Activated naive CD4-positive, alpha-beta T cell treated with anti-CD3 and anti-CD28 coated beads, Interleukin-2, amount 10 ng/mL, durations not matched to agents 7 days and 5 days (primary cell): ENCODE results near the gene HACL1.

Experiments used
- CTCF ChIA-PET: fragments of 350-600 bp; sonication (Branson Sonifier 250); formaldehyde crosslinking; loops from one replicate; lab custom pipeline; 2021; ENCODE audit warnings: antibody characterized with exemption; lab: Charles Lee
- DNase-seq: peaks from one replicate; pipeline ENCODE4 v3.0.0-alpha.2; 2020
- H3K27ac Mint-ChIP-seq: one replicate; pipeline ENCODE4 v1.8.0; 2021; ENCODE audit warnings: mild to moderate bottlenecking, moderate library complexity, mixed read lengths
- H3K27me3 Mint-ChIP-seq: one replicate; pipeline ENCODE4 v1.8.0; 2021; ENCODE audit warnings: mild to moderate bottlenecking, mixed read lengths
- H3K36me3 Mint-ChIP-seq: one replicate; pipeline ENCODE4 v1.8.0; 2021; ENCODE audit warnings: mixed read lengths
- H3K4me1 Mint-ChIP-seq: one replicate; pipeline ENCODE4 v1.8.0; 2021; ENCODE audit warnings: mixed read lengths
- H3K4me3 Mint-ChIP-seq: one replicate; pipeline ENCODE4 v1.8.0; 2021; ENCODE audit warnings: mild to moderate bottlenecking, moderate library complexity, mixed read lengths
- H3K9me3 Mint-ChIP-seq: one replicate; pipeline ENCODE4 v1.8.0; 2021; ENCODE audit warnings: mixed read lengths

Gene HACL1

DNA sequence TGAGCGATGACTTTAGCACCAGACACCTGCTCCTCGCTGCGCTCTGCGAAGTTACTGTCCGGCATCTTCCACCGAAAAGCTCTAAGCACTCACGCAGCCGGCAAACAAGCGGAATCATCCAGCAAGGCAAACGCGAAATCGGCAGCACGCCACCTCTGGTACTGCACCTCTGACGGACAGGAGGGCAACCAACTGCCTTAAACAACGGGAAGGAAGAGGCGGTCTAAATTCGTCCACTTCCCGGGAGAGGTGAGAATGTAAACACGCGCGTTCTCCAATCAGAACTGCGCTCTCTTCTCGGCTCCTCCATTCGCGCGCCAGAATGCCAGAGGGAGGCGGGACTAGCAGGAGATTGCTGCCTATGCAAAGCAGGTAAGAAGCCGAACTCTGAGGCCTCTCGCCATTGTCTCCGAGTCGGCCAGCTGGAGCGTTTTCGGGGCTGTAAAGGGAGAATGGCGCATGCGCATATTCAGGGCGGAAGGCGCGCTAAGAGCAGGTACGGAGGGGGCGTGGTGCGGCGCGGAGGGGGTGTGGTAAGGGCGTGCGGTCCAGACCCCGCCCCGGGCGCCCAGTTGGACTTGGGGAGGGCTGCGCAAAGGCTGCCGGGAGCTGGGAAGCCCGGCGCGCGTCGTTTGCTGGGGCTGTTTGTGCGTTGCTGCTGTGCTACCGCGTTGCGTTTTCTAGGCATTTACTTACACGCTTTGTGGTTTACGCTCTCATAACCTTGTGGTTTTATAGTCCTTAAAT lies at the start of gene HACL1, which contains the start of gene BTD:
Gene HACL1 (minus strand): TSS at position 171 of the 747 bp plus-strand sequence. CDS start 106 bp downstream, at position 65.
Gene BTD (plus strand): TSS at position 347 of the 747 bp plus-strand sequence. CDS start 33,695 bp downstream, outside the sequence.
- Mint-ChIP-seq H3K4me3 (peak within 1 kb of the TSS; percentile 99), H3K4me1 (peaks cover 33% of the 10 kb centered on the region), H3K27ac (peak within 1 kb of the TSS; percentile 98), H3K36me3 (peaks cover 42% of the 10 kb centered on the region), H3K9me3 (peaks cover 4% of the 10 kb centered on the region), H3K27me3 (no peaks in the 10 kb centered on the region)
- peak; percentile 98 for DNase-seq
- CTCF ChIA-PET: interaction anchor here (0.9 to 1.1 kb wide), 3 partner anchors 13 to 46 kb away, joined by 3 read pairs; no protein-coding TSS in a partner anchor

DNA sequence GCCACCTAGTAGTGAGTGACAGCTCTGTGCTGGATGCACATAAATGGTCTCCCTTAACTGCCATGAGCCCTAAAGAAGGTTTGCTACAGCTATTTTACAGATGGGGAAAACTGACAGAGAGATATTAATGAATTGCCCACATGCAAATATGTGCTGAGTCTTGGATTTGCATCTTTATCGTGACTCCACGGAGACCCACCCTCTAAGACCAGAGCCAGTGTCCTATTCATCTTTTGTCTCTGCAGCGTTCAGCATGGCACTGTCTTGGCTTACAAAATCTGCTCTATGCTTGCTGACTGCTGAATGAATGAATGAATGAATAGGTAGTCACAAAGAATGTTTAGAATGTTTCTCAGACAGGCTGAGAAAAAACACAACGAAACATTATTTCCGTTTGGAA lies 48.5 kb upstream of the HACL1 start:
- H3K4me1 Mint-ChIP-seq: peaks cover 47% of the 10 kb centered on the region
- DNase-seq: no peak
- CTCF ChIA-PET: no interaction called here

DNA sequence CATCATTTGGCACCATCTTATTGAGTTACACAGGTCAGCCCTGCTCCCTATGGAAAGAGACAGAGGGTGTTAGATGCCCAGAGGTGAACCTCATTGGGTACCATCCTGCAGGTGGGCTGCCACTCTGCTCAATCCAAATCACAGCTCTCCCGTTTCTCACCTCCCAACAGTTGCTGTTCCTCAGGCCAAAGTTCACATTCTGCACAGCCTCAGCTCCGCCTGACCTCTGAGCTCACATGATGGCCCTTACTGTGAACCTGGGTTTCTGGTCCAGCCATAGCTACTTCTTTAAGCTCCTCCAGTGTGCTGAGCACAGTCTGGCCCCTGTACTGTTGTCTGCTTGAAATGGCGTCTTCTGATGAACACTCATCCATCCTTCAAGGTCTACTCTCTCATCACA lies 48.0 kb upstream of the HACL1 start:
- CTCF ChIA-PET: interaction anchor here (1.4 kb wide), 1 partner anchor 163 kb away, joined by 4 read pairs; no protein-coding TSS in a partner anchor
- H3K4me3 Mint-ChIP-seq: no peak overlapping the region
- DNase-seq: no peak
- peaks cover 47% of the 10 kb centered on the region for H3K4me1 Mint-ChIP-seq
- peaks cover 19% of the 10 kb centered on the region for H3K9me3 Mint-ChIP-seq
- H3K27ac Mint-ChIP-seq: no peak overlapping the region
- H3K27me3 Mint-ChIP-seq: peaks cover 69% of the 10 kb centered on the region
- peaks cover 22% of the 10 kb centered on the region for H3K36me3 Mint-ChIP-seq

More for the DNA sequence above, 48.5 kb upstream of the HACL1 start:
- Mint-ChIP-seq H3K4me3 (no peak overlapping the region), H3K36me3 (peaks cover 22% of the 10 kb centered on the region), H3K27me3 (peaks cover 68% of the 10 kb centered on the region), H3K9me3 (peaks cover 19% of the 10 kb centered on the region), H3K27ac (no peak overlapping the region)

GRCh38 chr3:15647611-15648167 lies 46.3 kb upstream of the HACL1 start:
- H3K4me1 Mint-ChIP-seq: peaks cover 47% of the 10 kb centered on the region
- peaks cover 22% of the 10 kb centered on the region for H3K36me3 Mint-ChIP-seq
- H3K4me3 Mint-ChIP-seq: peak overlapping the region; percentile 41
- peak overlapping the region; percentile 80 for H3K27ac Mint-ChIP-seq
- peak; percentile 82 for DNase-seq
- CTCF ChIA-PET: interaction anchor here (1.0 kb wide), 1 partner anchor 46 kb away, joined by 3 read pairs; the partner anchor contains the start of genes BTD and HACL1
- peaks cover 16% of the 10 kb centered on the region for H3K9me3 Mint-ChIP-seq
- H3K27me3 Mint-ChIP-seq: peaks cover 64% of the 10 kb centered on the region

GRCh38 chr3:15646851-15647511 lies 45.6 kb upstream of the HACL1 start:
- H3K9me3 Mint-ChIP-seq: peaks cover 16% of the 10 kb centered on the region
- H3K4me3 Mint-ChIP-seq: peak overlapping the region; percentile 41
- peak overlapping the region; percentile 80 for H3K27ac Mint-ChIP-seq
- H3K27me3 Mint-ChIP-seq: peaks cover 59% of the 10 kb centered on the region
- peaks cover 49% of the 10 kb centered on the region for H3K4me1 Mint-ChIP-seq
- H3K36me3 Mint-ChIP-seq: peaks cover 22% of the 10 kb centered on the region
- DNase-seq: no peak
- CTCF ChIA-PET: interaction anchor here (0.9 to 1.0 kb wide), 2 partner anchors 46 to 147 kb away, joined by 3 read pairs; partner anchors contain the start of genes BTD and HACL1

DNA sequence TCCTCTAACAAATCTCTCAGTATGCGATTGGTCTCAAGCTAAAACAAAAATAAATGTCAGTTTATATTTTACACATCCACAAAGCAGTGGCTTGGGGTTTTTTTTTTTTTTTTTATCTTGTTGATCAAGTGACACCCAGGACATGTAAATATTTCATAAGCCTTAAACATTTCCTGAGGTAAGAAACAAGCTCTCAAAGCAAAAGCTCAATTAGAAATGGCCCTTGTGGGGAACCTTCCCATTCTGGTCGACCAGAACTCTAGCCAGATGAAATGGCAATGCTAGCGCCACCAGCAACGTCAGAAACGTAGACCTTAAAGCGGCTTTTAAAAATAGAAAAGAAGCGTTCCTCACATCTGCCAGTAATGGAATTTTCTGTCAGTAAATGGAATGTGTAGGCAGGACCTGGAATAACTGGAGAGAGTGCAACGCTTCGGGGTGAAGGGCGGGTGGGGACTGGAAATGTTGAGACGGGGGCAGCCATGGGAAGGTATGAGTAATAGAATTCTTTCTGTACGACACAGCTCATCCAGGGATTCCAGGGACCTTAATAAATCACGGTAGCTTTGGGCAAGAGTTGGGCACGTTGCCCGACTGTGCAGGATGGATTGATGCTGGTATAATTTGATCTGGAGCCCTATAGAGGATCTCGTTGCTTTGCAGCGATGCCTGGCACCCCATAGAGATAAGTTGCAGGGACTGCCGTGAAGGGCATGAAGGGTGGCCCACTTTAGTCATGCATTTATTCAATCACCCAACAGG lies 44.6 kb upstream of the HACL1 start:
- no peak overlapping the region for H3K27ac Mint-ChIP-seq
- CTCF ChIA-PET: interaction anchor here (0.8 to 0.9 kb wide), 3 partner anchors 12 to 148 kb away, joined by 3 to 4 read pairs (median 3); no protein-coding TSS in a partner anchor
- DNase-seq: no peak
- H3K4me1 Mint-ChIP-seq: peaks cover 54% of the 10 kb centered on the region
- H3K36me3 Mint-ChIP-seq: peaks cover 22% of the 10 kb centered on the region
- peaks cover 11% of the 10 kb centered on the region for H3K9me3 Mint-ChIP-seq
- peaks cover 48% of the 10 kb centered on the region for H3K27me3 Mint-ChIP-seq
- H3K4me3 Mint-ChIP-seq: no peak overlapping the region

GRCh38 chr3:15645246-15645645 lies 43.9 kb upstream of the HACL1 start:
- CTCF ChIA-PET: interaction anchor here (0.8 kb wide), 1 partner anchor 12 kb away, joined by 3 read pairs; no protein-coding TSS in a partner anchor
- Mint-ChIP-seq H3K27ac (no peak overlapping the region), H3K36me3 (peaks cover 22% of the 10 kb centered on the region)

DNA sequence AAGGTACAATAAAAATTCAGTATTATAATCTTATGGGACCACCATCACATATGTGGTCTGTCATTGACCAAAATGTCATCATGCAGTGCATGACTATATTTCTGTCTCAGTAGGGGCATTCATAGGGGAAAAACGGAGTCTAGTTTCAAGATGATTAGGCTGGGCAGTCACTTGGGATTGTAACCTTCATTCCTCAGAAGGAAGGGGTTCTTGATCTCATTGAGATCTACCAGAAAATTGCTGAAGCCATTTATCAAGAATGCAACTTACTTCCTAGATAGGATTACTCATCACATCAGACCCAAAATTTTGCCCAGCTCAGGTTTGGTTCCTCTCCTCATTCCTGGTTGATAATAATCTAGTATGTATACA lies 37.5 kb upstream of the HACL1 start:
- H3K4me1 Mint-ChIP-seq: peaks cover 31% of the 10 kb centered on the region
- no peaks in the 10 kb centered on the region for H3K9me3 Mint-ChIP-seq
- H3K27me3 Mint-ChIP-seq: peaks cover 4% of the 10 kb centered on the region
- CTCF ChIA-PET: no interaction called here
- DNase-seq: no peak
- no peak overlapping the region for H3K27ac Mint-ChIP-seq
- peaks cover 2% of the 10 kb centered on the region for H3K36me3 Mint-ChIP-seq
- no peak overlapping the region for H3K4me3 Mint-ChIP-seq

More at GRCh38 chr3:15645246-15645645, 43.9 kb upstream of the HACL1 start:
- Mint-ChIP-seq H3K9me3 (peaks cover 11% of the 10 kb centered on the region), H3K4me1 (peaks cover 54% of the 10 kb centered on the region), H3K27me3 (peaks cover 41% of the 10 kb centered on the region), H3K4me3 (no peak overlapping the region)
- DNase-seq: no peak

GRCh38 chr3:15638193-15638890 lies 37.0 kb upstream of the HACL1 start:
- Mint-ChIP-seq H3K4me1 (peaks cover 31% of the 10 kb centered on the region), H3K4me3 (no peak overlapping the region), H3K27ac (no peak overlapping the region), H3K9me3 (no peaks in the 10 kb centered on the region), H3K27me3 (no peaks in the 10 kb centered on the region), H3K36me3 (peaks cover 2% of the 10 kb centered on the region)
- DNase-seq: no peak
- CTCF ChIA-PET: no interaction called here

DNA sequence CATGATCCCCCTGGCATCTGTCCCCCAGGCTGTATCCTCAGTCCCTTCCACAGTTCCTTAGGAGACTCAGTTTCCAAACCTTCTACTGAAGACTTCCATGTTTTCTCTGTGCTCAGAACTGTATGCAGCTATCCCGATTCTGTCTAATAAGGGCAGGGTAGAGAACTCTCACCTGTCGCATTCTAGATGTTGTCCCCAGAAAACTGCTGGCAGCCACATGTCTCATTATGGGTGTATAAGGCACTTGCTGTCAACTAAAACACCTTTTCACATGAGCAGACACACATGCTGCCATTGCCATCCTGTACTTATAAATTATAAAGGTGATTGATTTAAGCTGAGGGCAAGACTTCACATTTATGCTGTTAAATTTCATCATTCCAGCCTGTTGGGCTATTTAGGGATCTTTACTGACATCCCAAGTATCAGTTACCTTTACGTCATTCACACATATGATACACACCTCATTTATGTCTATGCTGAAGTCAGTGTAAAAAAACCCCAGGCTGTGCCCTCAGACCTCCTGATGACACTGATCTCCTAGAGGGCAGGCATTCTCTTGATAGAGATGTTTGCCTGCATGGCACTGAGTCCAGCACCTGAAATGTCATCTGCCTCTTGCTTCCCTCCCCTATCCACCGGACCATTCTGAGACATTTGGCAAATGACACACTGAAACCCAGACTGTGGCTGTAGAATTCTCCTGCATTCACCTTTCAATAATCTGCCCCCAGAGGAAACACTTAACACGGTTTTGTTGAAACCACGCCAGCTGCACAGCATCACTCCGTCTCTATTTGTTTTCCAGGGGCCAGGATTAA lies 36.0 kb upstream of the HACL1 start:
- Mint-ChIP-seq H3K4me3 (no peak overlapping the region), H3K4me1 (peaks cover 31% of the 10 kb centered on the region), H3K27me3 (no peaks in the 10 kb centered on the region), H3K9me3 (no peaks in the 10 kb centered on the region), H3K27ac (peak overlapping the region; percentile 16), H3K36me3 (no peaks in the 10 kb centered on the region)
- CTCF ChIA-PET: interaction anchor here (5.4 kb wide), 1 partner anchor 176 kb away, joined by 25 read pairs; no protein-coding TSS in a partner anchor
- DNase-seq: no peak

GRCh38 chr3:15636028-15636709 lies 34.8 kb upstream of the HACL1 start:
- Mint-ChIP-seq H3K36me3 (no peaks in the 10 kb centered on the region), H3K4me1 (peaks cover 25% of the 10 kb centered on the region), H3K27ac (no peak overlapping the region), H3K27me3 (peaks cover 4% of the 10 kb centered on the region), H3K9me3 (no peaks in the 10 kb centered on the region), H3K4me3 (no peak overlapping the region)
- CTCF ChIA-PET: interaction anchor here (5.4 kb wide), 1 partner anchor 177 kb away, joined by 25 read pairs; no protein-coding TSS in a partner anchor
- DNase-seq: peak; percentile 38
